K562 (cell line): ENCODE results near the gene SSTR5. TPM values are rescaled to one million over a fixed set of nuclear protein-coding genes. Genes with fewer than 3 reads are reported as not detected.
A peak's percentile ranks its signal among the peaks of the same experiment; 100 is the strongest.

ENCODE experiments used
- ATAC-seq: fragments of 200-7000 bp; cut with Tn5 transposase; 3 replicates; pipeline ENCODE4 v1.9.1; 2020; ENCODE audit warnings: moderate library complexity
- BruUV-seq: library from RNA; stranded (reverse); fragments of 400-500 nt; replicated peaks from 2 replicates; lab custom pipeline; 2021; lab: Mats Ljungman, UMichigan
- CTCF ChIA-PET: fragments of 300-600 bp; formaldehyde crosslinking; extraction: SDS; loops from one replicate; lab custom pipeline; 2021; ENCODE audit warnings: low intra/inter-chr PET ratio; lab: Yijun Ruan, JAX
- POLR2A ChIA-PET: fragments of 300-600, 350-650 bp; sonication (Branson Sonifier 250); formaldehyde crosslinking; extraction: SDS; loops from one replicate; lab custom pipeline; 2021; ENCODE audit warnings: antibody characterized with exemption, inconsistent platforms; lab: Yijun Ruan, JAX
- DNase-seq, 4 experiments: peaks; one replicate each; pipeline versions ENCODE4 v3.0.0 to v3.0.0-alpha.2; 2011 to 2018; ENCODE audit warnings: low spot score in 3 of 4, mixed read lengths in 3 of 4; ENCODE audit errors: extremely low read depth in 1 of 4
- FAIRE-seq: peaks from 2 replicates; lab custom pipeline; 2011; peaks lifted over from hg19 to GRCh38; lab: Jason Lieb, UNC
- H2AFZ ChIP-seq: 2 replicates; pipeline ENCODE4 v1.6.0; 2011; ENCODE audit warnings: low read depth, low read length, control low read depth, inconsistent platforms
- H3K27ac ChIP-seq: fragments of 200-600 bp; 3 replicates; pipeline ENCODE4 v1.8.0; 2011; ENCODE audit warnings: low read depth, mild to moderate bottlenecking, control low read depth, inconsistent platforms, low read length, moderate library complexity, mixed read lengths; ENCODE audit errors: extremely low read depth
- H3K27me3 ChIP-seq, 2 experiments: fragments of 300-600 bp in 1 of 2; 2 replicates in 1 of 2; 3 replicates in 1 of 2; pipeline versions ENCODE4 v1.6.0 to v1.8.0; 2011; ENCODE audit warnings: inconsistent platforms in 2 of 2, low read length in 2 of 2, mild to moderate bottlenecking in 1 of 2, mixed read lengths in 1 of 2, moderate library complexity in 1 of 2; ENCODE audit not compliant: control insufficient read depth in 2 of 2, insufficient read depth in 2 of 2
- H3K36me3 ChIP-seq: fragments of 300-600 bp; 3 replicates; pipeline ENCODE4 v1.8.0; 2011; ENCODE audit warnings: mild to moderate bottlenecking, low read length, inconsistent platforms; ENCODE audit not compliant: control insufficient read depth, insufficient read depth
- H3K4me1 ChIP-seq, 2 experiments: fragments of 200-600 bp in 1 of 2; replicated peaks in 1 of 2; 2 replicates in 1 of 2; 3 replicates in 1 of 2; pipeline versions ENCODE4 v1.5.1 to v1.8.0; 2011; ENCODE audit warnings: inconsistent platforms in 2 of 2, low read length in 2 of 2, mild to moderate bottlenecking in 1 of 2, mixed read lengths in 1 of 2, moderate library complexity in 1 of 2; ENCODE audit not compliant: control insufficient read depth in 2 of 2, insufficient read depth in 2 of 2
- H3K4me2 ChIP-seq: 2 replicates; pipeline ENCODE4 v1.6.1; 2011; ENCODE audit warnings: low read length, control low read depth, inconsistent platforms, mixed read lengths; ENCODE audit not compliant: insufficient read depth
- H3K4me3 ChIP-seq: fragments of 200-600 bp; sonication (generic), shearing (Covaris generic); 2 replicates; pipeline ENCODE4 v1.5.1; 2016; ENCODE audit warnings: control low read depth, inconsistent platforms
- H3K79me2 ChIP-seq: fragments of 200-600 bp; 3 replicates; pipeline ENCODE4 v1.8.0; 2011; ENCODE audit warnings: low read length, inconsistent platforms; ENCODE audit not compliant: control insufficient read depth, insufficient read depth
- H3K9ac ChIP-seq, 2 experiments: 2 replicates each; pipeline versions ENCODE4 v1.6.0 to v1.6.1; 2011; ENCODE audit warnings: low read depth in 2 of 2, low read length in 2 of 2, control low read depth in 1 of 2, inconsistent platforms in 1 of 2, mild to moderate bottlenecking in 1 of 2, mixed read lengths in 1 of 2; ENCODE audit not compliant: insufficient read depth in 1 of 2
- H3K9me1 ChIP-seq: one replicate; pipeline ENCODE4 v1.6.0; 2011; ENCODE audit warnings: inconsistent platforms, mild to moderate bottlenecking, low read length, moderate library complexity; ENCODE audit not compliant: control insufficient read depth, insufficient read depth
- H3K9me3 ChIP-seq: replicated peaks from 2 replicates; pipeline ENCODE4 v1.5.1; 2011; ENCODE audit warnings: low read depth, low read length, inconsistent platforms; ENCODE audit not compliant: control insufficient read depth, insufficient read depth
- H4K20me1 ChIP-seq: replicated peaks from 2 replicates; pipeline ENCODE4 v1.6.1; 2011; ENCODE audit warnings: low read length, inconsistent platforms, mixed read lengths; ENCODE audit not compliant: control insufficient read depth, insufficient read depth
- BCOR ChIP-seq: fragments of 450-650 bp; IDR thresholded peaks from 2 replicates; pipeline ENCODE4 v1.6.1; 2016
- LCOR ChIP-seq: sonication (generic); formaldehyde crosslinking; IDR thresholded peaks from 2 replicates; pipeline ENCODE4 v1.8.0; 2022; ENCODE audit warnings: mild to moderate bottlenecking, missing genetic modification reagents
- MAZ ChIP-seq, 2 experiments: fragments of 450-650 bp in 1 of 2; sonication (generic) in 1 of 2; formaldehyde crosslinking; IDR thresholded peaks in 1 of 2; conservative IDR thresholded peaks in 1 of 2; 2 replicates each; pipeline versions ENCODE4 v1.4.0 to v1.5.0; 2020; ENCODE audit warnings: mild to moderate bottlenecking in 1 of 2, missing genetic modification reagents in 1 of 2
- NCOR1 ChIP-seq: fragments of 450-650 bp; IDR thresholded peaks from 2 replicates; pipeline ENCODE4 v1.6.1; 2016; ENCODE audit warnings: mild to moderate bottlenecking, moderate library complexity
- POLR2AphosphoS2 ChIP-seq: IDR thresholded peaks from 2 replicates; pipeline ENCODE4 v1.6.1; 2012; ENCODE audit warnings: low read length, improper control_type of control experiment
- SIX5 ChIP-seq, 2 experiments: IDR thresholded peaks; 2 replicates each; pipeline ENCODE4 v1.6.1; 2011; ENCODE audit warnings: low read length in 2 of 2, borderline replicate concordance in 1 of 2, low read depth in 1 of 2, mild to moderate bottlenecking in 1 of 2, moderate library complexity in 1 of 2; ENCODE audit not compliant: insufficient read depth in 1 of 2
- SMARCA5 ChIP-seq: fragments of 450-650 bp; IDR thresholded peaks from 2 replicates; pipeline ENCODE4 v1.6.1; 2016
- SMARCE1 ChIP-seq: fragments of 450-650 bp; IDR thresholded peaks from 2 replicates; pipeline ENCODE4 v1.7.1; 2016; ENCODE audit warnings: mild to moderate bottlenecking
- XRCC4 ChIP-seq: IDR thresholded peaks from one replicate; pipeline ENCODE4 v1.6.1; 2011; ENCODE audit not compliant: insufficient read depth, insufficient read length; ENCODE audit errors: extremely low read depth
- YY1 ChIP-seq, 3 experiments: IDR thresholded peaks; 2 replicates each; pipeline ENCODE4 v1.6.1; 2011; ENCODE audit warnings: low read length in 2 of 3, mild to moderate bottlenecking in 2 of 3, moderate library complexity in 2 of 3, borderline replicate concordance in 1 of 3, control low read depth in 1 of 3, low read depth in 1 of 3; ENCODE audit not compliant: insufficient read depth in 3 of 3, insufficient replicate concordance in 2 of 3, control insufficient read depth in 1 of 3, insufficient read length in 1 of 3; ENCODE audit errors: extremely low read depth in 1 of 3
- ZBED1 ChIP-seq: IDR thresholded peaks from 2 replicates; pipeline ENCODE4 v1.6.1; 2014
- WGBS: fragments of 100-300 bp; shearing (Covaris generic); methylation state at CpG from one replicate; pipeline ENCODE4 v1.1.6; 2016; ENCODE audit warnings: low coverage, mixed read lengths; ENCODE audit not compliant: insufficient coverage; ENCODE audit errors: missing lambda C conversion rate; 5-methylcytosine and 5-hydroxymethylcytosine counted together
- in situ Hi-C: fragments of 300-500 bp; cut with MboI; formaldehyde crosslinking; loops from 4 replicates; pipeline ENCODE4 v1.15.0; 2018; ENCODE audit warnings: inconsistent platforms, mixed read lengths
- intact Hi-C: fragments of 100-400 bp; cut with micrococcal nuclease; formaldehyde crosslinking; loops from 2 replicates; pipeline ENCODE4 v1.14.2; 2022
- polyA plus RNA-seq, 8 experiments: library from polyadenylated mRNA; depleted of rRNA in 4 of 8; stranded (reverse) in 5 of 8; unstranded in 3 of 8; fragments of >200 nt; fragmentation: Nextera tagmentation in 2 of 8; fragmentation: Illumina TruSeq in 1 of 8; extraction: Ambion mirVana in 2 of 8; extraction: Trizol in 1 of 8; gene quantifications; 2 replicates each; pipeline versions ENCODE4 v1.2.1 to v1.2.3, GENCODE V29; 2011 to 2014; ENCODE audit warnings: inconsistent platforms in 1 of 8, missing spikeins in 1 of 8
- total RNA-seq, 7 experiments: library from RNA; depleted of rRNA in 6 of 7; stranded (reverse); fragments of >200 nt in 6 of 7; fragmentation: Illumina TruSeq in 2 of 7; extraction: Trizol in 2 of 7; gene quantifications; 2 replicates each; pipeline versions ENCODE4 v1.2.1 to v1.2.3, GENCODE V29; 2011 to 2021; ENCODE audit warnings: low replicate concordance in 1 of 7
- TF ChIP-seq, protein P1 (sequence below): fragments of 250-450 bp; sonication (Bioruptor Pico); IDR thresholded peaks from 2 replicates; pipeline ENCODE4 v1.8.0; 2022; ENCODE audit warnings: inconsistent platforms
- TF ChIP-seq, protein P2 (sequence below): fragments of 250-450 bp; sonication (Bioruptor Pico); IDR thresholded peaks from 2 replicates; pipeline ENCODE4 v1.5.0; 2021; ENCODE audit warnings: mild to moderate bottlenecking, borderline replicate concordance
- TF ChIP-seq, protein P3 (sequence below), 2 experiments: IDR thresholded peaks; 2 replicates each; pipeline ENCODE4 v1.6.1; 2012; ENCODE audit warnings: improper control_type of control experiment in 2 of 2, low read depth in 2 of 2, low read length in 2 of 2, borderline replicate concordance in 1 of 2

SSTR5 gene
- total and polyA plus RNA-seq, 9 of the 15 experiments (the other 6 are each of a cell fraction or from before 2014, with no cell fraction given): not detected

DNA sequence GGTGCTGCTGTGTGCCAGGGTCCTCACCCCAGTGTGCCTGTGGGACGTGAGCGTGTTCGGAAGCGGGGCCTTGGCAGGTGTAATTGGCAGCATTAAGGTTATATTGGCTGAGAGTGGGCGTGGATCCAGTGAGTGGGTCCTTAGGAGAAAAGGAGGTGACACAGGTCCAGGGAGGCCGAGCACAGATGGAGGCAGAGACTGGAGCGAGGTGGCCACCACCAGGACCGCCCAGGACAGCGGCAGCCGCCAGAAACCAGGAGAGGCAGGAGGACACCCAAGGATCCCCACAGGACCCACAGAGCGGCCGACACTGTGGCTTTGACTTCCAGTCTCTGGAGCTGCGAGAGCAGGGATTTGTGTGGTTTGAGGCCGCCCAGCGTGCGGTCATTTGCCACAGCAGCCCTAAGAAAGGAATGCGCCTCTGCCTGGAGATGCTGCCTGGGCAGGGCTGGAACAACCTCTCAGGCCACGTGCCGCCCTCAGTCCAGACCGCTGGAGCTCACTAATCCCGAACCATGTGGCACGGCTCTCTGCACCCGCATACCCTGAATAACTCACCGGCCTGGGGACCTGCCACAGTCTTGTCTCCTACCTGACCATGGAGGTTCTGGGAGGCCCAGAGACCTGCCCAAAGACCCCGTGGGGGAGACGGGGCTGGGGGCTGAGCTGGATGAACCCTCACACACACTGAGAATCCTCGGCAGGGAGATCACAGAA is 45.6 kb upstream of the SSTR5 start:
- ChIA-PET CTCF (no interaction called here), POLR2A (interaction anchor here (1.4 kb wide), 1 partner anchor 13 kb away, joined by 5 read pairs; no protein-coding TSS in a partner anchor)
- no TSS peak for BruUV-seq
- Histone ChIP-seq H3K27ac (no peak overlapping the region), H3K4me3 (no peak overlapping the region), H4K20me1 (peaks cover 27% of the 10 kb centered on the region), H3K9me1 (no peaks in the 10 kb centered on the region), H3K9ac (no peak overlapping the region), H3K9me3 (no peaks in the 10 kb centered on the region), H3K4me1 (peaks cover 0 to 33% of the 10 kb centered on the region in 2 experiments; a peak in 2 of 5 replicates), H3K4me2 (no peak overlapping the region), H3K36me3 (no peaks in the 10 kb centered on the region), H3K27me3 (peaks cover 46 to 95% of the 10 kb centered on the region in 2 experiments; a peak in 4 of 5 replicates), H3K79me2 (no peaks in the 10 kb centered on the region), H2AFZ (no peak overlapping the region)
- intact Hi-C loops: no loop called here
- FAIRE-seq (no peak), DNase-seq (no peak), ATAC-seq (no peak)
- in situ Hi-C loops: no loop called here
- 7% methylated on average over 27 of the region's 27 CpGs for WGBS
- no peak for TF ChIP-seq SMARCA5
- no peak for TF ChIP-seq NCOR1
- TF ChIP-seq XRCC4: no peak
- TF ChIP-seq ZBED1: no peak
- TF ChIP-seq SIX5 (IDR thresholded peaks at IDR 0.05; ENCODE audit: borderline replicate concordance in 1 of 2, insufficient read depth in 1 of 2, low read depth in 1 of 2, low read length in 2 of 2): no peak
- TF ChIP-seq LCOR (CRISPR knock-in tag): no peak
- no peak for TF ChIP-seq POLR2AphosphoS2
- TF ChIP-seq YY1 (IDR thresholded peaks at IDR 0.05; ENCODE audit: borderline replicate concordance in 1 of 3, control insufficient read depth in 1 of 3, extremely low read depth in 1 of 3, insufficient read depth in 3 of 3, insufficient read length in 1 of 3, insufficient replicate concordance in 2 of 3, low read depth in 1 of 3, low read length in 2 of 3): no peak
- TF ChIP-seq, protein P1, sequence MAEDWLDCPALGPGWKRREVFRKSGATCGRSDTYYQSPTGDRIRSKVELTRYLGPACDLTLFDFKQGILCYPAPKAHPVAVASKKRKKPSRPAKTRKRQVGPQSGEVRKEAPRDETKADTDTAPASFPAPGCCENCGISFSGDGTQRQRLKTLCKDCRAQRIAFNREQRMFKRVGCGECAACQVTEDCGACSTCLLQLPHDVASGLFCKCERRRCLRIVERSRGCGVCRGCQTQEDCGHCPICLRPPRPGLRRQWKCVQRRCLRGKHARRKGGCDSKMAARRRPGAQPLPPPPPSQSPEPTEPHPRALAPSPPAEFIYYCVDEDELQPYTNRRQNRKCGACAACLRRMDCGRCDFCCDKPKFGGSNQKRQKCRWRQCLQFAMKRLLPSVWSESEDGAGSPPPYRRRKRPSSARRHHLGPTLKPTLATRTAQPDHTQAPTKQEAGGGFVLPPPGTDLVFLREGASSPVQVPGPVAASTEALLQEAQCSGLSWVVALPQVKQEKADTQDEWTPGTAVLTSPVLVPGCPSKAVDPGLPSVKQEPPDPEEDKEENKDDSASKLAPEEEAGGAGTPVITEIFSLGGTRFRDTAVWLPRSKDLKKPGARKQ: no peak
- TF ChIP-seq MAZ (CRISPR knock-in tag; conservative IDR thresholded peaks at IDR 0.05 in 1 of 2, IDR thresholded peaks at IDR 0.05 in 1 of 2): no peak
- TF ChIP-seq, protein P2, sequence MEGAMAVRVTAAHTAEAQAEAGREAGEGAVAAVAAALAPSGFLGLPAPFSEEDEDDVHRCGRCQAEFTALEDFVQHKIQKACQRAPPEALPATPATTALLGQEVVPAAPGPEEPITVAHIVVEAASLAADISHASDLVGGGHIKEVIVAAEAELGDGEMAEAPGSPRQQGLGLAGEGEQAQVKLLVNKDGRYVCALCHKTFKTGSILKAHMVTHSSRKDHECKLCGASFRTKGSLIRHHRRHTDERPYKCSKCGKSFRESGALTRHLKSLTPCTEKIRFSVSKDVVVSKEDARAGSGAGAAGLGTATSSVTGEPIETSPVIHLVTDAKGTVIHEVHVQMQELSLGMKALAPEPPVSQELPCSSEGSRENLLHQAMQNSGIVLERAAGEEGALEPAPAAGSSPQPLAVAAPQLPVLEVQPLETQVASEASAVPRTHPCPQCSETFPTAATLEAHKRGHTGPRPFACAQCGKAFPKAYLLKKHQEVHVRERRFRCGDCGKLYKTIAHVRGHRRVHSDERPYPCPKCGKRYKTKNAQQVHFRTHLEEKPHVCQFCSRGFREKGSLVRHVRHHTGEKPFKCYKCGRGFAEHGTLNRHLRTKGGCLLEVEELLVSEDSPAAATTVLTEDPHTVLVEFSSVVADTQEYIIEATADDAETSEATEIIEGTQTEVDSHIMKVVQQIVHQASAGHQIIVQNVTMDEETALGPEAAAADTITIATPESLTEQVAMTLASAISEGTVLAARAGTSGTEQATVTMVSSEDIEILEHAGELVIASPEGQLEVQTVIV (CRISPR knock-in tag): no peak
- TF ChIP-seq, protein P3, sequence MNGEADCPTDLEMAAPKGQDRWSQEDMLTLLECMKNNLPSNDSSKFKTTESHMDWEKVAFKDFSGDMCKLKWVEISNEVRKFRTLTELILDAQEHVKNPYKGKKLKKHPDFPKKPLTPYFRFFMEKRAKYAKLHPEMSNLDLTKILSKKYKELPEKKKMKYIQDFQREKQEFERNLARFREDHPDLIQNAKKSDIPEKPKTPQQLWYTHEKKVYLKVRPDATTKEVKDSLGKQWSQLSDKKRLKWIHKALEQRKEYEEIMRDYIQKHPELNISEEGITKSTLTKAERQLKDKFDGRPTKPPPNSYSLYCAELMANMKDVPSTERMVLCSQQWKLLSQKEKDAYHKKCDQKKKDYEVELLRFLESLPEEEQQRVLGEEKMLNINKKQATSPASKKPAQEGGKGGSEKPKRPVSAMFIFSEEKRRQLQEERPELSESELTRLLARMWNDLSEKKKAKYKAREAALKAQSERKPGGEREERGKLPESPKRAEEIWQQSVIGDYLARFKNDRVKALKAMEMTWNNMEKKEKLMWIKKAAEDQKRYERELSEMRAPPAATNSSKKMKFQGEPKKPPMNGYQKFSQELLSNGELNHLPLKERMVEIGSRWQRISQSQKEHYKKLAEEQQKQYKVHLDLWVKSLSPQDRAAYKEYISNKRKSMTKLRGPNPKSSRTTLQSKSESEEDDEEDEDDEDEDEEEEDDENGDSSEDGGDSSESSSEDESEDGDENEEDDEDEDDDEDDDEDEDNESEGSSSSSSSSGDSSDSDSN (IDR thresholded peaks at IDR 0.05; ENCODE audit: borderline replicate concordance in 1 of 2, low read depth in 2 of 2, low read length in 2 of 2): 0 out of 4 replicates have a peak, but pooled peaks of 1 of the 2 experiments have one; percentile 24
- TF ChIP-seq BCOR: no peak
- no peak for TF ChIP-seq SMARCE1
